ENCODE results near the gene IPO4. TPM values are rescaled to one million over a fixed set of nuclear protein-coding genes. Genes with fewer than 3 reads are reported as not detected.

IPO4 gene
- total RNA-seq, 1 experiment from 2014 or later: 48.9 TPM

- Histone ChIP-seq H3K4me3 (ENCODE audit: low read length) (no peak overlapping the region), H4K20me1 (ENCODE audit: insufficient read depth, low read depth, low read length) (no peaks in the 10 kb centered on the region), H3K9me2 (replicated peaks; ENCODE audit: insufficient read depth, low read length) (no peaks in the 10 kb centered on the region), H3K9me3 (ENCODE audit: low read length) (no peaks in the 10 kb centered on the region), H3K79me2 (ENCODE audit: low read length) (peaks cover 11% of the 10 kb centered on the region), H3K9ac (ENCODE audit: low read length) (no peak overlapping the region), H3K4me1 (ENCODE audit: low read length) (no peaks in the 10 kb centered on the region; the same call in 1 of the 2 replicates), H3K27ac (ENCODE audit: low read length) (no peak overlapping the region), H3K36me3 (ENCODE audit: insufficient read depth, low read length) (peaks cover 34% of the 10 kb centered on the region; the same call in 1 of the 2 replicates), H2AFZ (ENCODE audit: low read length) (no peak overlapping the region), H3K27me3 (ENCODE audit: low read length) (no peaks in the 10 kb centered on the region), H3K4me2 (ENCODE audit: low read depth, low read length, poor library complexity, severe bottlenecking) (no peak overlapping the region)
- DNase-seq: no peak
These were observed 21.0 kb downstream of the IPO4 start for GRCh38 chr14:24167469-24168114.

- Histone ChIP-seq H3K27me3 (ENCODE audit: low read length) (no peaks in the 10 kb centered on the region), H3K9me2 (replicated peaks; ENCODE audit: insufficient read depth, low read length) (no peaks in the 10 kb centered on the region), H3K9ac (ENCODE audit: low read length) (no peak overlapping the region), H3K4me1 (ENCODE audit: low read length) (peaks cover 15% of the 10 kb centered on the region), H3K79me2 (ENCODE audit: low read length) (peaks cover 17% of the 10 kb centered on the region), H3K4me2 (ENCODE audit: low read depth, low read length, poor library complexity, severe bottlenecking) (no peak overlapping the region), H3K27ac (ENCODE audit: low read length) (no peak overlapping the region), H2AFZ (ENCODE audit: low read length) (no peak overlapping the region), H4K20me1 (ENCODE audit: insufficient read depth, low read depth, low read length) (no peaks in the 10 kb centered on the region), H3K4me3 (ENCODE audit: low read length) (no peak overlapping the region), H3K9me3 (ENCODE audit: low read length) (no peaks in the 10 kb centered on the region), H3K36me3 (ENCODE audit: insufficient read depth, low read length) (peaks cover 38% of the 10 kb centered on the region; the same call in 1 of the 2 replicates)
- no peak for DNase-seq
These were observed 22.8 kb downstream of the IPO4 start for GRCh38 chr14:24165785-24166184.

- Histone ChIP-seq H3K9me3 (ENCODE audit: low read length) (no peaks in the 10 kb centered on the region), H3K9me2 (replicated peaks; ENCODE audit: insufficient read depth, low read length) (no peaks in the 10 kb centered on the region), H2AFZ (ENCODE audit: low read length) (no peak overlapping the region), H3K4me2 (ENCODE audit: low read depth, low read length, poor library complexity, severe bottlenecking) (no peak overlapping the region), H3K27me3 (ENCODE audit: low read length) (no peaks in the 10 kb centered on the region), H4K20me1 (ENCODE audit: insufficient read depth, low read depth, low read length) (no peaks in the 10 kb centered on the region), H3K9ac (ENCODE audit: low read length) (no peak overlapping the region), H3K79me2 (ENCODE audit: low read length) (peaks cover 17% of the 10 kb centered on the region), H3K27ac (ENCODE audit: low read length) (no peak overlapping the region), H3K36me3 (ENCODE audit: insufficient read depth, low read length) (peaks cover 44% of the 10 kb centered on the region; the same call in 1 of the 2 replicates), H3K4me3 (ENCODE audit: low read length) (no peak overlapping the region), H3K4me1 (ENCODE audit: low read length) (peaks cover 21% of the 10 kb centered on the region)
- no peak for DNase-seq
These were observed 24.1 kb downstream of the IPO4 start for GRCh38 chr14:24164518-24164991.

GRCh38 chr14:24162093-24162492 is 26.5 kb downstream of the IPO4 start:
- Histone ChIP-seq H3K9me3 (ENCODE audit: low read length) (no peaks in the 10 kb centered on the region), H3K4me1 (ENCODE audit: low read length) (peaks cover 21% of the 10 kb centered on the region), H4K20me1 (ENCODE audit: insufficient read depth, low read depth, low read length) (no peaks in the 10 kb centered on the region), H3K27ac (ENCODE audit: low read length) (peak overlapping the region; percentile 77), H3K9ac (ENCODE audit: low read length) (peak overlapping the region; percentile 88), H3K36me3 (ENCODE audit: insufficient read depth, low read length) (peaks cover 52% of the 10 kb centered on the region; the same call in 1 of the 2 replicates), H3K4me2 (ENCODE audit: low read depth, low read length, poor library complexity, severe bottlenecking) (peak overlapping the region; percentile 91), H3K9me2 (replicated peaks; ENCODE audit: insufficient read depth, low read length) (no peaks in the 10 kb centered on the region), H3K27me3 (ENCODE audit: low read length) (no peaks in the 10 kb centered on the region), H2AFZ (ENCODE audit: low read length) (no peak overlapping the region), H3K4me3 (ENCODE audit: low read length) (peak overlapping the region; percentile 76), H3K79me2 (ENCODE audit: low read length) (peaks cover 17% of the 10 kb centered on the region)
- no peak for DNase-seq

GRCh38 chr14:24160850-24161804 is 27.5 kb downstream of the IPO4 start, which contains the start of gene IRF9:
IRF9 (plus strand) TSS chr14:24161265; CDS start chr14:24162145, 880 bp downstream.
- Histone ChIP-seq H3K4me2 (ENCODE audit: low read depth, low read length, poor library complexity, severe bottlenecking) (peak within 1 kb of the TSS; percentile 91), H3K79me2 (ENCODE audit: low read length) (peaks cover 17% of the 10 kb centered on the region), H3K27me3 (ENCODE audit: low read length) (no peaks in the 10 kb centered on the region), H3K9ac (ENCODE audit: low read length) (peak within 1 kb of the TSS; percentile 88), H3K9me2 (replicated peaks; ENCODE audit: insufficient read depth, low read length) (no peaks in the 10 kb centered on the region), H3K4me3 (ENCODE audit: low read length) (peak within 1 kb of the TSS; percentile 76), H3K36me3 (ENCODE audit: insufficient read depth, low read length) (peaks cover 56% of the 10 kb centered on the region; the same call in 1 of the 2 replicates), H4K20me1 (ENCODE audit: insufficient read depth, low read depth, low read length) (no peaks in the 10 kb centered on the region), H3K27ac (ENCODE audit: low read length) (peak within 1 kb of the TSS; percentile 77), H2AFZ (ENCODE audit: low read length) (no peak within 1 kb of the TSS), H3K9me3 (ENCODE audit: low read length) (no peaks in the 10 kb centered on the region), H3K4me1 (ENCODE audit: low read length) (peaks cover 21% of the 10 kb centered on the region)
- DNase-seq: peak; percentile 99

GRCh38 chr14:24160499-24160849 is 28.1 kb downstream of the IPO4 start:
- Histone ChIP-seq H3K9ac (ENCODE audit: low read length) (no peak overlapping the region), H4K20me1 (ENCODE audit: insufficient read depth, low read depth, low read length) (no peaks in the 10 kb centered on the region), H3K27me3 (ENCODE audit: low read length) (no peaks in the 10 kb centered on the region), H3K4me1 (ENCODE audit: low read length) (peaks cover 21% of the 10 kb centered on the region), H2AFZ (ENCODE audit: low read length) (no peak overlapping the region), H3K9me2 (replicated peaks; ENCODE audit: insufficient read depth, low read length) (no peaks in the 10 kb centered on the region), H3K79me2 (ENCODE audit: low read length) (peaks cover 17% of the 10 kb centered on the region), H3K9me3 (ENCODE audit: low read length) (no peaks in the 10 kb centered on the region), H3K27ac (ENCODE audit: low read length) (peak overlapping the region; percentile 8; the same call in 1 of the 2 replicates), H3K4me2 (ENCODE audit: low read depth, low read length, poor library complexity, severe bottlenecking) (peak overlapping the region; percentile 91), H3K36me3 (ENCODE audit: insufficient read depth, low read length) (peaks cover 55% of the 10 kb centered on the region), H3K4me3 (ENCODE audit: low read length) (no peak overlapping the region)
- no peak for DNase-seq

- DNase-seq: no peak
- Histone ChIP-seq H3K4me1 (ENCODE audit: low read length) (peaks cover 21% of the 10 kb centered on the region), H3K4me2 (ENCODE audit: low read depth, low read length, poor library complexity, severe bottlenecking) (no peak overlapping the region), H4K20me1 (ENCODE audit: insufficient read depth, low read depth, low read length) (no peaks in the 10 kb centered on the region), H3K4me3 (ENCODE audit: low read length) (no peak overlapping the region), H3K9me2 (replicated peaks; ENCODE audit: insufficient read depth, low read length) (no peaks in the 10 kb centered on the region), H3K9me3 (ENCODE audit: low read length) (no peaks in the 10 kb centered on the region), H3K27me3 (ENCODE audit: low read length) (no peaks in the 10 kb centered on the region), H3K27ac (ENCODE audit: low read length) (0 out of 2 replicates have a peak overlapping the region, but pooled peaks have one; percentile 8), H3K9ac (ENCODE audit: low read length) (no peak overlapping the region), H2AFZ (ENCODE audit: low read length) (no peak overlapping the region), H3K36me3 (ENCODE audit: insufficient read depth, low read length) (peaks cover 55% of the 10 kb centered on the region), H3K79me2 (ENCODE audit: low read length) (peaks cover 17% of the 10 kb centered on the region)
These were observed 28.7 kb downstream of the IPO4 start for GRCh38 chr14:24159777-24160498.
